Measurements from ENCODE around the gene FBN2.

GRCh38 chr5:128315671-128316070 lies 222.4 kb downstream of the FBN2 start:
- TF ChIP-seq GATA2 (IDR thresholded peaks at IDR 0.05; ENCODE audit: low read depth, low read length) (no peak), GATA3 (IDR thresholded peaks at IDR 0.05; ENCODE audit: low read depth, low read length) (no peak)

All from SH-SY5Y (cell line).